K562 (cell line): Measurements from ENCODE around the gene MTO1. TPM values are rescaled to one million over a fixed set of nuclear protein-coding genes. Genes with fewer than 3 reads are reported as not detected.

Source experiments
- CBFB ChIP-seq: sonication (generic); formaldehyde crosslinking; IDR thresholded peaks from 2 replicates; pipeline ENCODE4 v1.4.0; 2020; ENCODE audit warnings: mild to moderate bottlenecking, missing genetic modification reagents
- CHD2 ChIP-seq: IDR thresholded peaks from 2 replicates; pipeline ENCODE4 v1.6.1; 2011; ENCODE audit warnings: low read depth, low read length
- ETV5 ChIP-seq: sonication (generic); formaldehyde crosslinking; IDR thresholded peaks from 2 replicates; pipeline ENCODE4 v1.4.0; 2020; ENCODE audit warnings: low read depth, mild to moderate bottlenecking, missing genetic modification reagents
- GTF2F1 ChIP-seq: IDR thresholded peaks from 2 replicates; pipeline ENCODE4 v1.6.1; 2011; ENCODE audit warnings: low read depth, low read length, improper control_type of control experiment
- KDM5B ChIP-seq: fragments of 200-600 bp; sonication (generic); IDR thresholded peaks from 2 replicates; pipeline ENCODE4 v1.6.1; 2012; ENCODE audit warnings: low read depth, mild to moderate bottlenecking, moderate library complexity, low read length, control low read depth, inconsistent platforms; ENCODE audit not compliant: insufficient replicate concordance
- KLF13 ChIP-seq: fragments of 450-650 bp; IDR thresholded peaks from 2 replicates; pipeline ENCODE4 v1.6.1; 2016; ENCODE audit warnings: missing genetic modification characterization, low read depth, mild to moderate bottlenecking, missing compliant biosample characterization, moderate library complexity, borderline replicate concordance
- LEF1 ChIP-seq: fragments of 450-650 bp; IDR thresholded peaks from 2 replicates; pipeline ENCODE4 v1.6.1; 2016; ENCODE audit warnings: mild to moderate bottlenecking
- PCBP2 ChIP-seq: fragments of 200-400 bp; formaldehyde crosslinking; IDR thresholded peaks from 2 replicates; pipeline ENCODE4 v1.6.1; 2018; ENCODE audit warnings: low read length, low read depth, mild to moderate bottlenecking, moderate library complexity; ENCODE audit not compliant: poor library complexity, severe bottlenecking
- RBM15 ChIP-seq: fragments of 200-400 bp; formaldehyde crosslinking; IDR thresholded peaks from 2 replicates; pipeline ENCODE4 v1.6.1; 2018; ENCODE audit warnings: mild to moderate bottlenecking, low read length, moderate library complexity; ENCODE audit not compliant: insufficient read depth
- RBM17 ChIP-seq: fragments of 200-400 bp; formaldehyde crosslinking; IDR thresholded peaks from 2 replicates; pipeline ENCODE4 v1.6.1; 2017; ENCODE audit warnings: low read depth, mild to moderate bottlenecking, low read length, borderline replicate concordance
- SPI1 ChIP-seq: IDR thresholded peaks from 2 replicates; pipeline ENCODE4 v1.6.1; 2011; ENCODE audit warnings: low read depth, low read length, control low read depth, borderline replicate concordance
- ZNF121 ChIP-seq: sonication (generic); formaldehyde crosslinking; conservative IDR thresholded peaks from 2 replicates; pipeline ENCODE4 v1.8.0; 2022; ENCODE audit warnings: missing genetic modification reagents
- ZNF134 ChIP-seq: fragments of 250-450 bp; sonication (Bioruptor Pico); conservative IDR thresholded peaks from 2 replicates; pipeline ENCODE4 v1.4.0; 2020
- ZNF444 ChIP-seq: fragments of 250-450 bp; sonication (Bioruptor Pico); IDR thresholded peaks from 2 replicates; pipeline ENCODE4 v1.4.0; 2020; ENCODE audit warnings: mild to moderate bottlenecking, moderate library complexity
- ZNF707 ChIP-seq: fragments of 250-450 bp; sonication (Bioruptor Pico); conservative IDR thresholded peaks from 2 replicates; pipeline ENCODE4 v1.8.0; 2022; ENCODE audit warnings: inconsistent platforms, mild to moderate bottlenecking, moderate library complexity
- polyA plus RNA-seq, 8 experiments: library from polyadenylated mRNA; depleted of rRNA in 4 of 8; stranded (reverse) in 5 of 8; unstranded in 3 of 8; fragments of >200 nt; fragmentation: Nextera tagmentation in 2 of 8; fragmentation: Illumina TruSeq in 1 of 8; extraction: Ambion mirVana in 2 of 8; extraction: Trizol in 1 of 8; gene quantifications; 2 replicates each; pipeline versions ENCODE4 v1.2.1 to v1.2.3, GENCODE V29; 2011 to 2014; ENCODE audit warnings: inconsistent platforms in 1 of 8, missing spikeins in 1 of 8
- total RNA-seq, 7 experiments: library from RNA; depleted of rRNA in 6 of 7; stranded (reverse); fragments of >200 nt in 6 of 7; fragmentation: Illumina TruSeq in 2 of 7; extraction: Trizol in 2 of 7; gene quantifications; 2 replicates each; pipeline versions ENCODE4 v1.2.1 to v1.2.3, GENCODE V29; 2011 to 2021; ENCODE audit warnings: low replicate concordance in 1 of 7
- TF ChIP-seq, protein P1 (sequence below): fragments of 150-350 bp; IDR thresholded peaks from 2 replicates; pipeline ENCODE4 v1.6.1; 2014; ENCODE audit warnings: low read depth, mild to moderate bottlenecking, low read length, borderline replicate concordance
- TF ChIP-seq, protein P2 (sequence below): fragments of 250-450 bp; sonication (Bioruptor Pico); IDR thresholded peaks from 2 replicates; pipeline ENCODE4 v1.6.1; 2021; ENCODE audit warnings: mild to moderate bottlenecking
- TF ChIP-seq, protein P3 (sequence below): fragments of 250-450 bp; sonication (Bioruptor Pico); IDR thresholded peaks from 2 replicates; pipeline ENCODE4 v1.5.0; 2021; ENCODE audit warnings: mild to moderate bottlenecking, borderline replicate concordance

MTO1 gene
- total and polyA plus RNA-seq, 9 of the 15 experiments (the other 6 are each of a cell fraction or from before 2014, with no cell fraction given): 33.4 to 62.3 (median 50.6) TPM

DNA sequence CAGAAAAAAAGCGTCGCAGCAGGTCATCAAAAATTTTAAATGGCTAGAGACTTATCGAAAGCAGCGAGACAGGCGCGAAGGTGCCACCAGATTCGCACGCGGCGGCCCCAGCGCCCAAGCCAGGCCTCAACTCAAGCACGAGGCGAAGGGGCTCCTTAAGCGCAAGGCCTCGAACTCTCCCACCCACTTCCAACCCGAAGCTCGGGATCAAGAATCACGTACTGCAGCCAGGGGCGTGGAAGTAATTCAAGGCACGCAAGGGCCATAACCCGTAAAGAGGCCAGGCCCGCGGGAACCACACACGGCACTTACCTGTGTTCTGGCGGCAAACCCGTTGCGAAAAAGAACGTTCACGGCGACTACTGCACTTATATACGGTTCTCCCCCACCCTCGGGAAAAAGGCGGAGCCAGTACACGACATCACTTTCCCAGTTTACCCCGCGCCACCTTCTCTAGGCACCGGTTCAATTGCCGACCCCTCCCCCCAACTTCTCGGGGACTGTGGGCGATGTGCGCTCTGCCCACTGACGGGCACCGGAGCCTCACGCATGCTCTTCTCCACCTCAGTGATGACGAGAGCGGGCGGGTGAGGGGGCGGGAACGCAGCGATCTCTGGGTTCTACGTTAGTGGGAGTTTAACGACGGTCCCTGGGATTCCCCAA, 59.3 kb downstream of the MTO1 start, which contains the start of gene EEF1A1 (continued):
- TF ChIP-seq, protein P1, sequence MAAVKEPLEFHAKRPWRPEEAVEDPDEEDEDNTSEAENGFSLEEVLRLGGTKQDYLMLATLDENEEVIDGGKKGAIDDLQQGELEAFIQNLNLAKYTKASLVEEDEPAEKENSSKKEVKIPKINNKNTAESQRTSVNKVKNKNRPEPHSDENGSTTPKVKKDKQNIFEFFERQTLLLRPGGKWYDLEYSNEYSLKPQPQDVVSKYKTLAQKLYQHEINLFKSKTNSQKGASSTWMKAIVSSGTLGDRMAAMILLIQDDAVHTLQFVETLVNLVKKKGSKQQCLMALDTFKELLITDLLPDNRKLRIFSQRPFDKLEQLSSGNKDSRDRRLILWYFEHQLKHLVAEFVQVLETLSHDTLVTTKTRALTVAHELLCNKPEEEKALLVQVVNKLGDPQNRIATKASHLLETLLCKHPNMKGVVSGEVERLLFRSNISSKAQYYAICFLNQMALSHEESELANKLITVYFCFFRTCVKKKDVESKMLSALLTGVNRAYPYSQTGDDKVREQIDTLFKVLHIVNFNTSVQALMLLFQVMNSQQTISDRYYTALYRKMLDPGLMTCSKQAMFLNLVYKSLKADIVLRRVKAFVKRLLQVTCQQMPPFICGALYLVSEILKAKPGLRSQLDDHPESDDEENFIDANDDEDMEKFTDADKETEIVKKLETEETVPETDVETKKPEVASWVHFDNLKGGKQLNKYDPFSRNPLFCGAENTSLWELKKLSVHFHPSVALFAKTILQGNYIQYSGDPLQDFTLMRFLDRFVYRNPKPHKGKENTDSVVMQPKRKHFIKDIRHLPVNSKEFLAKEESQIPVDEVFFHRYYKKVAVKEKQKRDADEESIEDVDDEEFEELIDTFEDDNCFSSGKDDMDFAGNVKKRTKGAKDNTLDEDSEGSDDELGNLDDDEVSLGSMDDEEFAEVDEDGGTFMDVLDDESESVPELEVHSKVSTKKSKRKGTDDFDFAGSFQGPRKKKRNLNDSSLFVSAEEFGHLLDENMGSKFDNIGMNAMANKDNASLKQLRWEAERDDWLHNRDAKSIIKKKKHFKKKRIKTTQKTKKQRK: no peak
- TF ChIP-seq ZNF121 (CRISPR knock-in tag) (no peak), LEF1 (peak; percentile 52; the same call in 1 of the 2 replicates), KLF13 (tag) (peak; percentile 64; the same call in 1 of the 2 replicates), KDM5B (peak; percentile 100), GTF2F1 (peak; percentile 98), CHD2 (peak; percentile 27; the same call in 1 of the 2 replicates), RBM17 (no peak), ZNF444 (CRISPR knock-in tag) (no peak; the same call in 1 of the 2 replicates), CBFB (CRISPR knock-in tag) (0 out of 2 replicates have a peak, but pooled peaks have one; percentile 8), ZNF134 (CRISPR knock-in tag) (no peak), ETV5 (CRISPR knock-in tag) (no peak), SPI1 (no peak), PCBP2 (no peak), ZNF707 (no peak), RBM15 (no peak)
- TF ChIP-seq, protein P2, sequence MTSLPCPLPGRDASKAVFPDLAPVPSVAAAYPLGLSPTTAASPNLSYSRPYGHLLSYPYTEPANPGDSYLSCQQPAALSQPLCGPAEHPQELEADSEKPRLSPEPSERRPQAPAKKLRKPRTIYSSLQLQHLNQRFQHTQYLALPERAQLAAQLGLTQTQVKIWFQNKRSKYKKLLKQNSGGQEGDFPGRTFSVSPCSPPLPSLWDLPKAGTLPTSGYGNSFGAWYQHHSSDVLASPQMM (CRISPR knock-in tag): no peak
- TF ChIP-seq, protein P3, sequence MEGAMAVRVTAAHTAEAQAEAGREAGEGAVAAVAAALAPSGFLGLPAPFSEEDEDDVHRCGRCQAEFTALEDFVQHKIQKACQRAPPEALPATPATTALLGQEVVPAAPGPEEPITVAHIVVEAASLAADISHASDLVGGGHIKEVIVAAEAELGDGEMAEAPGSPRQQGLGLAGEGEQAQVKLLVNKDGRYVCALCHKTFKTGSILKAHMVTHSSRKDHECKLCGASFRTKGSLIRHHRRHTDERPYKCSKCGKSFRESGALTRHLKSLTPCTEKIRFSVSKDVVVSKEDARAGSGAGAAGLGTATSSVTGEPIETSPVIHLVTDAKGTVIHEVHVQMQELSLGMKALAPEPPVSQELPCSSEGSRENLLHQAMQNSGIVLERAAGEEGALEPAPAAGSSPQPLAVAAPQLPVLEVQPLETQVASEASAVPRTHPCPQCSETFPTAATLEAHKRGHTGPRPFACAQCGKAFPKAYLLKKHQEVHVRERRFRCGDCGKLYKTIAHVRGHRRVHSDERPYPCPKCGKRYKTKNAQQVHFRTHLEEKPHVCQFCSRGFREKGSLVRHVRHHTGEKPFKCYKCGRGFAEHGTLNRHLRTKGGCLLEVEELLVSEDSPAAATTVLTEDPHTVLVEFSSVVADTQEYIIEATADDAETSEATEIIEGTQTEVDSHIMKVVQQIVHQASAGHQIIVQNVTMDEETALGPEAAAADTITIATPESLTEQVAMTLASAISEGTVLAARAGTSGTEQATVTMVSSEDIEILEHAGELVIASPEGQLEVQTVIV (CRISPR knock-in tag): no peak
